OCI-LY7 (cell line): ENCODE data around the gene SERPINA4.

Experiments
- EZH2phosphoT487 ChIP-seq: fragments of 200-600 bp; sonication (generic); IDR thresholded peaks from 2 replicates; pipeline ENCODE4 v1.6.1; 2018; ENCODE audit warnings: low read depth, borderline replicate concordance, mild to moderate bottlenecking, mixed run types, antibody characterized with exemption, low read length, moderate library complexity, mixed read lengths
- TF ChIP-seq, protein P1 (sequence below): fragments of 200-600 bp; sonication (generic); conservative IDR thresholded peaks from 2 replicates; pipeline ENCODE4 v1.5.1; 2014; ENCODE audit warnings: mild to moderate bottlenecking, antibody characterized with exemption, low read length, moderate library complexity, mixed read lengths

DNA sequence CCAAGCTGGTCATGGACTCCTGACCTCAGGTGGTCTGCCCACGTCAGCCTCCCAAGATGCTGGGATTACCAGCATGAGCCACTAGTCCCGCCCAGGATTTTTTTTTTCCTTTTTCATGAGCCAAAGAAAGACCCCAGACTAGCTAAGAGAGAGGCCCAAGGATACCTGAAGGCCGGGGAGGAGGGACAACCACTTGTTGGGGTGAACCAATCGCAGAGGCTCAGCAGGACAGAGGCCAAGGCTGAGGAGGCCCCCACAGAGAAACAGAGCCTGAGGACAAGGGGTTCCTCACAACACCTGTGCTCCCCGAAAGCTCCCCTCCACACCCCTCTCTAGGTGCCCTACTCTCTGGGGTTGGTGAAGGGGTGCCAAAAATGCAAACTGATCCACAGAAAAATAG lies 49.9 kb downstream of the SERPINA4 start:
- TF ChIP-seq, protein P1, sequence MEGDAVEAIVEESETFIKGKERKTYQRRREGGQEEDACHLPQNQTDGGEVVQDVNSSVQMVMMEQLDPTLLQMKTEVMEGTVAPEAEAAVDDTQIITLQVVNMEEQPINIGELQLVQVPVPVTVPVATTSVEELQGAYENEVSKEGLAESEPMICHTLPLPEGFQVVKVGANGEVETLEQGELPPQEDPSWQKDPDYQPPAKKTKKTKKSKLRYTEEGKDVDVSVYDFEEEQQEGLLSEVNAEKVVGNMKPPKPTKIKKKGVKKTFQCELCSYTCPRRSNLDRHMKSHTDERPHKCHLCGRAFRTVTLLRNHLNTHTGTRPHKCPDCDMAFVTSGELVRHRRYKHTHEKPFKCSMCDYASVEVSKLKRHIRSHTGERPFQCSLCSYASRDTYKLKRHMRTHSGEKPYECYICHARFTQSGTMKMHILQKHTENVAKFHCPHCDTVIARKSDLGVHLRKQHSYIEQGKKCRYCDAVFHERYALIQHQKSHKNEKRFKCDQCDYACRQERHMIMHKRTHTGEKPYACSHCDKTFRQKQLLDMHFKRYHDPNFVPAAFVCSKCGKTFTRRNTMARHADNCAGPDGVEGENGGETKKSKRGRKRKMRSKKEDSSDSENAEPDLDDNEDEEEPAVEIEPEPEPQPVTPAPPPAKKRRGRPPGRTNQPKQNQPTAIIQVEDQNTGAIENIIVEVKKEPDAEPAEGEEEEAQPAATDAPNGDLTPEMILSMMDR, result no peak
- TF ChIP-seq EZH2phosphoT487, result no peak
